Trophoblast cell (in vitro differentiated cells and primary cell): ENCODE measurements around the gene NAE1.

ENCODE experiments used
- DNase-seq, 2 donors: peaks; one replicate each; pipeline ENCODE4 v3.0.0-alpha.2; 2016
- H2AFZ ChIP-seq: 2 replicates; pipeline ENCODE4 v1.6.1; 2013; ENCODE audit warnings: low read length, moderate library complexity, mild to moderate bottlenecking; ENCODE audit not compliant: insufficient read depth, poor library complexity
- H2AK5ac ChIP-seq: 2 replicates; pipeline ENCODE4 v1.6.1; 2013; ENCODE audit warnings: mild to moderate bottlenecking, low read length
- H2BK120ac ChIP-seq: 2 replicates; pipeline ENCODE4 v1.6.1; 2013; ENCODE audit warnings: low read length, mild to moderate bottlenecking, moderate library complexity; ENCODE audit not compliant: insufficient read depth, poor library complexity
- H2BK12ac ChIP-seq: 2 replicates; pipeline ENCODE4 v1.6.1; 2013; ENCODE audit warnings: mild to moderate bottlenecking, low read length, moderate library complexity
- H2BK5ac ChIP-seq: 2 replicates; pipeline ENCODE4 v1.6.1; 2013; ENCODE audit warnings: low read length, low read depth, moderate library complexity, mild to moderate bottlenecking; ENCODE audit not compliant: poor library complexity
- H3K14ac ChIP-seq: 2 replicates; pipeline ENCODE4 v1.6.1; 2013; ENCODE audit warnings: mild to moderate bottlenecking, low read length
- H3K18ac ChIP-seq: 2 replicates; pipeline ENCODE4 v1.6.1; 2013; ENCODE audit warnings: mild to moderate bottlenecking, low read length
- H3K23ac ChIP-seq: 2 replicates; pipeline ENCODE4 v1.6.1; 2013; ENCODE audit warnings: low read length
- H3K27ac ChIP-seq: 2 replicates; pipeline ENCODE4 v1.5.1; 2013; ENCODE audit warnings: low read depth, mild to moderate bottlenecking, inconsistent platforms, low read length, moderate library complexity
- H3K27me3 ChIP-seq: 2 replicates; pipeline ENCODE4 v1.6.1; 2013; ENCODE audit warnings: inconsistent platforms, mild to moderate bottlenecking, low read length, moderate library complexity; ENCODE audit not compliant: insufficient read depth
- H3K36me3 ChIP-seq, 2 experiments: 1 replicate in 1 of 2; 2 replicates in 1 of 2; pipeline ENCODE4 v1.6.1; 2013; ENCODE audit warnings: low read length in 2 of 2, mild to moderate bottlenecking in 2 of 2, moderate library complexity in 1 of 2; ENCODE audit not compliant: insufficient read depth in 2 of 2, control insufficient read depth in 1 of 2
- H3K4ac ChIP-seq: 2 replicates; pipeline ENCODE4 v1.6.1; 2013; ENCODE audit warnings: low read depth, mild to moderate bottlenecking, low read length, moderate library complexity
- H3K4me1 ChIP-seq, 2 experiments: 1 replicate in 1 of 2; 2 replicates in 1 of 2; pipeline ENCODE4 v1.6.1; 2013; ENCODE audit warnings: low read length in 2 of 2, mild to moderate bottlenecking in 2 of 2, moderate library complexity in 1 of 2; ENCODE audit not compliant: insufficient read depth in 2 of 2, control insufficient read depth in 1 of 2
- H3K4me2 ChIP-seq: 2 replicates; pipeline ENCODE4 v1.6.1; 2013; ENCODE audit warnings: inconsistent platforms, mild to moderate bottlenecking, low read length, moderate library complexity
- H3K4me3 ChIP-seq: 2 replicates; pipeline ENCODE4 v1.5.1; 2013; ENCODE audit warnings: mild to moderate bottlenecking, low read depth, low read length, inconsistent platforms
- H3K79me1 ChIP-seq: one replicate; pipeline ENCODE4 v1.6.1; 2013; ENCODE audit warnings: low read length
- H3K79me2 ChIP-seq: 2 replicates; pipeline ENCODE4 v1.6.1; 2013; ENCODE audit warnings: low read length, mild to moderate bottlenecking; ENCODE audit not compliant: control insufficient read depth, insufficient read depth, poor library complexity
- H3K9ac ChIP-seq: 2 replicates; pipeline ENCODE4 v1.6.1; 2013; ENCODE audit warnings: mild to moderate bottlenecking, low read length
- H3K9me3 ChIP-seq: 2 replicates; pipeline ENCODE4 v1.6.1; 2013; ENCODE audit warnings: low read depth, mild to moderate bottlenecking, control low read depth, inconsistent platforms, low read length; ENCODE audit not compliant: insufficient read depth
- H4K12ac ChIP-seq: 2 replicates; pipeline ENCODE4 v1.6.1; 2013; ENCODE audit warnings: low read depth, mild to moderate bottlenecking, low read length, moderate library complexity
- H4K8ac ChIP-seq: 2 replicates; pipeline ENCODE4 v1.6.1; 2013; ENCODE audit warnings: low read depth, mild to moderate bottlenecking, low read length, moderate library complexity
- H4K91ac ChIP-seq: one replicate; pipeline ENCODE4 v1.6.1; 2013; ENCODE audit warnings: low read depth, mild to moderate bottlenecking, low read length, moderate library complexity
- WGBS: extraction: QIAGEN DNeasy Blood & Tissue Kit; methylation state at CpG from one replicate; pipeline ENCODE4 v1.1.7; 2013; ENCODE audit warnings: missing lambda C conversion rate; ENCODE audit not compliant: insufficient read length, insufficient coverage; ENCODE audit errors: extremely low coverage; 5-methylcytosine and 5-hydroxymethylcytosine counted together

NAE1 gene

GRCh38 chr16:66853261-66854139, 22.7 kb upstream of the NAE1 start:
- H3K14ac ChIP-seq, result no peak overlapping the region
- no CpG with 5 or more reads among the region's 15 CpGs for WGBS

GRCh38 chr16:66851166-66851964, 20.6 kb upstream of the NAE1 start:
- Histone ChIP-seq H4K91ac (no peak overlapping the region), H3K4me2 (no peak overlapping the region), H2AFZ (no peak overlapping the region), H2BK12ac (no peak overlapping the region), H3K4me1 (no peaks in the 10 kb centered on the region), H2BK120ac (no peak overlapping the region), H3K4ac (no peak overlapping the region), H4K8ac (no peak overlapping the region), H3K27ac (no peak overlapping the region), H3K79me2 (no peaks in the 10 kb centered on the region), H3K4me3 (no peak overlapping the region), H3K18ac (no peak overlapping the region), H3K36me3 (no peaks in the 10 kb centered on the region), H3K9ac (no peak overlapping the region), H3K14ac (no peak overlapping the region), H3K23ac (no peak overlapping the region), H3K79me1 (no peaks in the 10 kb centered on the region), H2BK5ac (no peak overlapping the region), H3K27me3 (peaks cover under 1% of the 10 kb centered on the region), H3K9me3 (no peaks in the 10 kb centered on the region), H4K12ac (no peak overlapping the region), H2AK5ac (no peak overlapping the region)
- DNase-seq, result no peak
- WGBS, result no CpG with 5 or more reads among the region's 13 CpGs

More at GRCh38 chr16:66853261-66854139, 22.7 kb upstream of the NAE1 start:
- Histone ChIP-seq H3K4me2 (no peak overlapping the region), H3K4ac (no peak overlapping the region), H3K18ac (no peak overlapping the region), H2AFZ (no peak overlapping the region), H3K36me3 (no peaks in the 10 kb centered on the region), H3K9ac (no peak overlapping the region), H3K23ac (no peak overlapping the region), H3K4me1 (peaks cover 4 to 6% of the 10 kb centered on the region in 2 experiments), H2BK5ac (no peak overlapping the region), H4K8ac (no peak overlapping the region), H3K79me1 (no peaks in the 10 kb centered on the region), H2BK12ac (no peak overlapping the region), H3K9me3 (no peaks in the 10 kb centered on the region), H3K27ac (no peak overlapping the region), H3K27me3 (no peaks in the 10 kb centered on the region), H2AK5ac (no peak overlapping the region), H2BK120ac (no peak overlapping the region), H3K79me2 (no peaks in the 10 kb centered on the region), H4K91ac (no peak overlapping the region), H4K12ac (no peak overlapping the region), H3K4me3 (peak overlapping the region; percentile 18)
- no peak for DNase-seq

- H3K27ac ChIP-seq, result no peak overlapping the region
- H3K79me1 ChIP-seq, result no peaks in the 10 kb centered on the region
- H3K27me3 ChIP-seq, result peaks cover 12% of the 10 kb centered on the region
- no CpG with 5 or more reads among the region's 14 CpGs for WGBS
- H2BK5ac ChIP-seq, result no peak overlapping the region
- no peak overlapping the region for H3K4ac ChIP-seq
- no peak overlapping the region for H4K8ac ChIP-seq
- H3K4me1 ChIP-seq, result no peaks in the 10 kb centered on the region
- H3K79me2 ChIP-seq, result no peaks in the 10 kb centered on the region
- no peak overlapping the region for H4K91ac ChIP-seq
- H4K12ac ChIP-seq, result no peak overlapping the region
- no peaks in the 10 kb centered on the region for H3K36me3 ChIP-seq
- DNase-seq, result no peak
- no peaks in the 10 kb centered on the region for H3K9me3 ChIP-seq
- no peak overlapping the region for H3K9ac ChIP-seq
- no peak overlapping the region for H3K23ac ChIP-seq
- no peak overlapping the region for H2AFZ ChIP-seq
- H2BK12ac ChIP-seq, result no peak overlapping the region
- no peak overlapping the region for H2BK120ac ChIP-seq
- H3K18ac ChIP-seq, result no peak overlapping the region
- H3K4me2 ChIP-seq, result no peak overlapping the region
- H3K14ac ChIP-seq, result no peak overlapping the region
- H3K4me3 ChIP-seq, result no peak overlapping the region
- no peak overlapping the region for H2AK5ac ChIP-seq
Observed at GRCh38 chr16:66850115-66850815, 19.5 kb upstream of the NAE1 start.

GRCh38 chr16:66849549-66849948, 18.8 kb upstream of the NAE1 start:
- Histone ChIP-seq H4K91ac (no peak overlapping the region), H2AFZ (no peak overlapping the region), H4K12ac (no peak overlapping the region), H4K8ac (no peak overlapping the region), H3K23ac (no peak overlapping the region), H3K9ac (no peak overlapping the region), H3K79me2 (no peaks in the 10 kb centered on the region), H3K4ac (no peak overlapping the region), H3K14ac (no peak overlapping the region), H3K27me3 (peaks cover 17% of the 10 kb centered on the region), H3K18ac (no peak overlapping the region), H2BK5ac (no peak overlapping the region), H3K79me1 (no peaks in the 10 kb centered on the region), H3K9me3 (peaks cover 4% of the 10 kb centered on the region), H2BK120ac (no peak overlapping the region), H3K36me3 (no peaks in the 10 kb centered on the region), H3K27ac (no peak overlapping the region), H2AK5ac (no peak overlapping the region), H3K4me1 (peaks cover 2 to 3% of the 10 kb centered on the region in 2 experiments), H3K4me3 (no peak overlapping the region), H2BK12ac (no peak overlapping the region), H3K4me2 (no peak overlapping the region)
- no peak for DNase-seq
- no CpG with 5 or more reads among the region's 4 CpGs for WGBS
